Gastroesophageal sphincter (tissue), 3 donors: Measurements from ENCODE around the gene USP43.

Experiments used
- EP300 ChIP-seq: sonication (generic); formaldehyde crosslinking; IDR thresholded peaks from one replicate; pipeline ENCODE4 v1.6.1; 2017; ENCODE audit warnings: antibody characterized with exemption, mild to moderate bottlenecking
- POLR2A ChIP-seq, 2 donors: fragments of 450-650 bp; IDR thresholded peaks; one replicate each; pipeline ENCODE4 v1.6.1; 2017; ENCODE audit warnings: antibody characterized with exemption in 2 of 2, mild to moderate bottlenecking in 2 of 2, moderate library complexity in 1 of 2
- POLR2AphosphoS5 ChIP-seq: sonication (generic); formaldehyde crosslinking; IDR thresholded peaks from one replicate; pipeline ENCODE4 v1.6.1; 2017; ENCODE audit warnings: antibody characterized with exemption
- TF ChIP-seq, protein P1 (sequence below), 4 experiments: fragments of 200-600 bp in 2 of 4; fragments of 450-650 bp in 2 of 4; sonication (generic) in 1 of 4; IDR thresholded peaks; one replicate each; pipeline ENCODE4 v1.5.1; 2017 to 2019; ENCODE audit warnings: antibody characterized with exemption in 4 of 4, mild to moderate bottlenecking in 2 of 4, moderate library complexity in 2 of 4

DNA sequence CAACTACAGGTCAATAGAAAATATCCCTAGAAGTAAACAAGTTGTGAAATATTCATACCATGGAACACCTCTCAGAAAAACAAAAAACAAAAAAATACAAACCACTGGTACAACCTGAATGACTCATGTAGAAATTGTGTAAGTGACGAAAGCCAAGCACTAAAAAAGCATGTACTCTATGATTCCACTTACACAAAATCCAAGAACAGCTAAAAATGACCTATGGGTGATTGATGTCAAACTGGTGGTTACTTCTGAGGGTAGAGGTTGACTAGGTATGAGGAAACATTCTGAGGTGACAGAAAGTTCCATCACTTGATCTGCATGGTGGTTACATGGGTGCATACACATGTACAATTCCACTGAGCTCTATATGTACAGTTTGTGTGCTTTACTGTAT is 114.9 kb downstream of the USP43 start:
- TF ChIP-seq, protein P1, sequence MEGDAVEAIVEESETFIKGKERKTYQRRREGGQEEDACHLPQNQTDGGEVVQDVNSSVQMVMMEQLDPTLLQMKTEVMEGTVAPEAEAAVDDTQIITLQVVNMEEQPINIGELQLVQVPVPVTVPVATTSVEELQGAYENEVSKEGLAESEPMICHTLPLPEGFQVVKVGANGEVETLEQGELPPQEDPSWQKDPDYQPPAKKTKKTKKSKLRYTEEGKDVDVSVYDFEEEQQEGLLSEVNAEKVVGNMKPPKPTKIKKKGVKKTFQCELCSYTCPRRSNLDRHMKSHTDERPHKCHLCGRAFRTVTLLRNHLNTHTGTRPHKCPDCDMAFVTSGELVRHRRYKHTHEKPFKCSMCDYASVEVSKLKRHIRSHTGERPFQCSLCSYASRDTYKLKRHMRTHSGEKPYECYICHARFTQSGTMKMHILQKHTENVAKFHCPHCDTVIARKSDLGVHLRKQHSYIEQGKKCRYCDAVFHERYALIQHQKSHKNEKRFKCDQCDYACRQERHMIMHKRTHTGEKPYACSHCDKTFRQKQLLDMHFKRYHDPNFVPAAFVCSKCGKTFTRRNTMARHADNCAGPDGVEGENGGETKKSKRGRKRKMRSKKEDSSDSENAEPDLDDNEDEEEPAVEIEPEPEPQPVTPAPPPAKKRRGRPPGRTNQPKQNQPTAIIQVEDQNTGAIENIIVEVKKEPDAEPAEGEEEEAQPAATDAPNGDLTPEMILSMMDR (IDR thresholded peaks at IDR 0.05): no peak
- no peak for TF ChIP-seq POLR2A (IDR thresholded peaks at IDR 0.05)
- no peak for TF ChIP-seq POLR2AphosphoS5
- TF ChIP-seq EP300: no peak
